ENCODE data around the gene IQCF6.

Gene IQCF6

DNA sequence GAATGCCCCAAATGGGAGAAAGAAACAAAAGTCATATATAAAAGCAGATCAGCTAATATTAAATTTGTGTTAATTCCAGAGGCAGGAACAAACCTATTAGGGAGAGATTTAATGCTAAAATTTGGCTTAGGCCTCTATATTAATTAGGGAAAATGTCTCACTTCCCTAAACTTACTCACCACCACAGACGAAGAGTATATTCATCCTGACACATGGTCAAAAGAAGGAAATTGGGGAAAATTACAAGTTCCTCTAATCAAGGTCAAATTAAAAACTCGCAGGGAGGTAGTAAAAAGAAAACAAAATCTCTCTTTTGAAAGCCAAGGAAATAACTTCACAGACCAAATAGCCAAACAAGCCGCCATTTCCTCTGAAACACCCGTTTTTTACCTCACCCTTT, 39.9 kb downstream of the IQCF6 start:
- TF ChIP-seq, protein P1, sequence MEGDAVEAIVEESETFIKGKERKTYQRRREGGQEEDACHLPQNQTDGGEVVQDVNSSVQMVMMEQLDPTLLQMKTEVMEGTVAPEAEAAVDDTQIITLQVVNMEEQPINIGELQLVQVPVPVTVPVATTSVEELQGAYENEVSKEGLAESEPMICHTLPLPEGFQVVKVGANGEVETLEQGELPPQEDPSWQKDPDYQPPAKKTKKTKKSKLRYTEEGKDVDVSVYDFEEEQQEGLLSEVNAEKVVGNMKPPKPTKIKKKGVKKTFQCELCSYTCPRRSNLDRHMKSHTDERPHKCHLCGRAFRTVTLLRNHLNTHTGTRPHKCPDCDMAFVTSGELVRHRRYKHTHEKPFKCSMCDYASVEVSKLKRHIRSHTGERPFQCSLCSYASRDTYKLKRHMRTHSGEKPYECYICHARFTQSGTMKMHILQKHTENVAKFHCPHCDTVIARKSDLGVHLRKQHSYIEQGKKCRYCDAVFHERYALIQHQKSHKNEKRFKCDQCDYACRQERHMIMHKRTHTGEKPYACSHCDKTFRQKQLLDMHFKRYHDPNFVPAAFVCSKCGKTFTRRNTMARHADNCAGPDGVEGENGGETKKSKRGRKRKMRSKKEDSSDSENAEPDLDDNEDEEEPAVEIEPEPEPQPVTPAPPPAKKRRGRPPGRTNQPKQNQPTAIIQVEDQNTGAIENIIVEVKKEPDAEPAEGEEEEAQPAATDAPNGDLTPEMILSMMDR (conservative IDR thresholded peaks at IDR 0.05), result no peak
- H3K27ac ChIP-seq, result no peak overlapping the region

DNA sequence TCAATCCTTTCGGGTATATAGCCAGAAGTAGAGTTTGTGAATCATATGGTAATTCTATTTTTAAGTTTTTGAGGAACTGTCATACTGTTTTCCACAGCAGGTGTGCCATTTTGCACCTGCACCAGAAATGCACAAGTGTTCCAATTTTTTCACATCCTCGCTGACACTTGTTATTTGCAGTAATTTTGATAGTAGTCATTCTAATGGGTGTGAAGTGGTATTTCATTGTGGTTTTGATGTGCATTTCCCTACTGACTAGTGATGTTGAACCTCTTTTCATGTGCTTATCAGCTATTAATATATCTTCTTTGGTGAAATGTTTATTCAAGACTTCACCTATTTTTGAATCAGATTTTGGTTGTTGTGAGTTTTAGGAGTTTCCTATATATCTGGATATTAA, 43.1 kb downstream of the IQCF6 start:
- no peak overlapping the region for H3K27ac ChIP-seq
- TF ChIP-seq, protein P1 (conservative IDR thresholded peaks at IDR 0.05), result no peak

DNA sequence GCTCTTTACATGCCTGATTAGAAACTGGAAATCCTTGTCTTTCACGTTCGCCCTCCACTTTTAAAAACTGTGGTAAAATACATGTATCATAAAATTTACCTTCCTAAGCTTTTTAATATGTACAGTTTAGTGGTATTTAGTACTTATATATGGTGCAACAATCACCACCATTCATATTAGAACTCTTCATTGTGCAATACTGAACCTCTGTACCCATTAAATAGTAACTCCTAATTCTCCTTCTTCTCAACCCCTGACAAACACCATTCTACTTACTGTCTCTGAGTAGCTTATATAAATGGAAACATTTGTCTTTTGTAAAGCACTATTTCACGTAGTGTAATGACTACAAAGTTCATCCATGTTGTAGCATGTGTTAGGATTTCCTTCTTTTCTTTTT, 44.0 kb downstream of the IQCF6 start:
- TF ChIP-seq, protein P1 (conservative IDR thresholded peaks at IDR 0.05), result no peak
- H3K27ac ChIP-seq, result no peak overlapping the region

DNA sequence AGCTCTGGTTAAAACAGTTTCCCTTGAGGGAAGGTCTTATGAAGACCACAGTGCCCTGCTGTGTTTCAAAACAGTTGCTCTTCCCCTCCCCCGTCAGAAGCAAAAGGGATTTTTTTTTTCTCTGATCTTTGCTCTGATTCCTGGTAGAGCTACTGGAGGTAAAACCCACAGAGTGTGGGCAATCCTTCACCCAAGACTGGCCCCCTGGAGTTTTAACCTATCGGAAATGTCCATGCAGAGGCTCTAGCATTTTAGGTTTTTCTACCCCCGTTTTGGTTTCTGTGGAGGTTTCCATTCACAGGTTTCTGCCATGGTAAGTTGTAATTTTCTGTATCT, 44.5 kb downstream of the IQCF6 start:
- TF ChIP-seq, protein P1 (conservative IDR thresholded peaks at IDR 0.05), result no peak
- no peak overlapping the region for H3K27ac ChIP-seq

DNA sequence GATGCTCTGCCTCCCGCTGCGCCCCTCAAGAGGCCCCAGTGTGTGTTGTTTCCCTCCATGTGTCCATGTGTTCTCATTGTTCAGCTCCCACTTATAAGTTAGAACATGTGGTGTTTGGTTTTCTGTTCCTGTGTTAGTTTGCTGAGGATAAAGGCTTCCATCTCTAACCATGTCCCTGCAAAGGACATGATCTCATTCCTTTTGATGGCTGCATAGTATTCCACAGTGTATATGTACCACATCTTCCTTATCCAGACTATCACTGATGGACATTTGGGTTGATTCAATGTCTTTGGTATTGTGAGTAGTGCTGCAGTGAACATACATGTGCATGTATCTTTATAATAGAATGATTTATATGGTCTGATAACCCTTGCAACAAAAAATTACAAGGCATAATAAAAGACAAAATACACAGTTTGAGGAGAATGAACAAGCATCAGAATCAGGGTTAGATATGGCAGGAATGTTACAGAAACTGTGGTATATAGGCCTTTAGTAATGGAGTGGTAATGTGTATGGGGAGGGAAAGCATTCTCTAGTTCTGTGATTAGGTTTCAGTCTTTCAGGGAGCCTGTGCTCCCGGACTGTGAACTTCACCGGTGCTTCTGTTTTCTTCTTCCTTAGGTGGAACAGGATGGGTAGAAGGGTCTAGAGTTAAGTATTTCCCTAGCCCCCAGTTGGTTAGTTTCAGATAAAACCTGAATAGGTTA, 45.0 kb downstream of the IQCF6 start:
- TF ChIP-seq, protein P1 (conservative IDR thresholded peaks at IDR 0.05), result no peak
- H3K27ac ChIP-seq, result no peak overlapping the region

DNA sequence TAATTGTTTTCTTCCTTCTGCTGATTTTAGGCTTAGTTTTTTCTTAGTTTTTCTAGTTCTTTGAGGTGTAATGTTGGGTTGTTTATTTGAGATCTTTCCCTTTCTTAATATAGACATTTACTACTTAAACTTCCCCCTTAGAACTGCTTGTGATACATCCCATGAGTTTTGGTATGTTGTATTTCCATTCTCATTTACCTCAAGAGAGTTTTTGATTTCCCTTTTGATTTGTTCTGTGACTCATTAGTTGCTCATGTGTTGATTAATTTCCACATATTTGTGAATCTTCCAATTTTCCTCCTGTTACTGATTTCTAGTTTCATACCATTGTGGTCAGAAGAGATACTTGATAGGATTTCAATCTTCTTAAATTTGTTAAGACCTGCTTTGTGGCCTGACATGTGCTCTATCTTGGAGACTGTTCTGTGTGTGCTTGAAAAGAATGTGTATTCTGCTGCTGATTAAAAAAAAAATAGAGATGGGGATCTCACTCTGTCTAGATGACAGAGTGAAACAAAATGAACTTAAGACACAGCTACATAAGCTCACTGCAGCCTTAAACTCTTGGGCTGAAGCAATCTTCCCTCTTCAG, 49.9 kb downstream of the IQCF6 start:
- H3K27ac ChIP-seq, result no peak overlapping the region

More for the DNA sequence above, 49.9 kb downstream of the IQCF6 start:
- TF ChIP-seq, protein P1 (conservative IDR thresholded peaks at IDR 0.05), result no peak

Data from VCaP (cell line).